Measurements from ENCODE around the gene ZNF654. TPM values are rescaled to one million over a fixed set of nuclear protein-coding genes. Genes with fewer than 3 reads are reported as not detected.
"Not testable (repeated sequence)": the region's sequence is repeated elsewhere in the genome, so short reads cannot be mapped to it uniquely, and the experiment has no call there.

ZNF654 gene
- 29.0 TPM for total RNA-seq

GRCh38 chr3:88058581-88059379 lies at the start of gene ZNF654, which contains the start of gene CGGBP1:
ZNF654 (plus strand) TSS chr3:88059255; CDS start chr3:88059320, 65 bp downstream.
CGGBP1 (minus strand) TSS chr3:88059005; CDS start chr3:88055976, 3,029 bp downstream.
- DNase-seq: peak; percentile 99

- DNase-seq: no peak
Observed at GRCh38 chr3:88010810-88011209, 48.2 kb upstream of the ZNF654 start.

DNA sequence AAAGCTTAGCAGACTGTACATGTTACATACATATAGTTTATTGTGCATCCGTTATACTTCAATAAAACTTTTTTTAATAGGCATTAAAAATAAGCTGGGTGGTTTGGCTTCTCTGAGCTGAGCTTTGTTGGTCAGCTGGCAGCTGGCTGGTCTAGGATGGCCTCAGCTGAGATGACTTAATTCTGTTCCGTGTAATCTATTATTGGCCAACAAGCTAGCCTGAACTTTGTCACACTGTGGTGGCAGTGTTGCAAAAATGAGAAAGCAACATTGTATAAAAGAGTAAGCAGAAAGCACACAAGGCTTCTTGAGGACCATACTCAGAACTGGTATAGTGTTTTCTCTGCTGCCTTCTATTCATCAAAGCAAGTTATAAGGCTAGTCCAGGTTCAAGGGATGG lies 45.5 kb upstream of the ZNF654 start:
- no peak for DNase-seq

DNA sequence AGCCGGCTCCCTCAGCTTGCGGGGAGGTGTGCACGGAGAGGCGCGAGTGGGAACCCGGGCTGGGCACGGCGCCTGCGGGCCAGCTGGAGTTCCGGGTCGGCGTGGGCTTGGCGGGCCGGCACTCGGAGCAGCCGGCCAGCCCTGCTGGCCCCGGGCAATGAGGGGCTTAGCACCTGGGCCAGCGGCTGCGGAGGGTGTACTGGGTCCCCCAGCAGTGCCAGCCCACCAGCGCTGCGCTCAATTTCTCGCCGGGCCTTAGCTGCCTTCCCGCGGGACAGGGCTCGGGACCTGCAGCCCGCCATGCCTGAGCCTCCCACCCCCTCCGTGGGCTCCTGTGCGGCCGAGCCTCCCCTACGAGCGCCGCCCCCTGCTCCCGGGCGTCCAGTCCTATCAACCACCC lies 43.4 kb upstream of the ZNF654 start:
- not testable (repeated sequence) for DNase-seq

DNA sequence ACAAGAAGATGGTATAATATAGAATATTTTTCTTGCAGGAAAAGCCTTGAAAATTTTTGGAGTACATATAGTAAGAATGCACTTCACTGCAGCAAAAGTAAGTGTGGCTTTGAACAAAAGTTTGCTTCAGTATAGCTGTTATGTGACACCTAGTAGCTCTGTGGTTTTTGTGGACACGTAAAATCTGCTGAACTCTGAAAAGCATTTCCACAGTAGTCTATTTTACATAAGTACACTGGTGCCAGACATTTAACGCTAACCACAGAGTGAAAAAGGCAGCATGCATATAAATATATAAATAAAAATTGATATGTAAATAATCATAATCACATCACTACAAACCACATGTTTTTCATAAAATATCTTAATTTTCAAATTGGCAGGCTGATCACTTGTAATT lies 40.0 kb upstream of the ZNF654 start:
- no peak for DNase-seq

DNA sequence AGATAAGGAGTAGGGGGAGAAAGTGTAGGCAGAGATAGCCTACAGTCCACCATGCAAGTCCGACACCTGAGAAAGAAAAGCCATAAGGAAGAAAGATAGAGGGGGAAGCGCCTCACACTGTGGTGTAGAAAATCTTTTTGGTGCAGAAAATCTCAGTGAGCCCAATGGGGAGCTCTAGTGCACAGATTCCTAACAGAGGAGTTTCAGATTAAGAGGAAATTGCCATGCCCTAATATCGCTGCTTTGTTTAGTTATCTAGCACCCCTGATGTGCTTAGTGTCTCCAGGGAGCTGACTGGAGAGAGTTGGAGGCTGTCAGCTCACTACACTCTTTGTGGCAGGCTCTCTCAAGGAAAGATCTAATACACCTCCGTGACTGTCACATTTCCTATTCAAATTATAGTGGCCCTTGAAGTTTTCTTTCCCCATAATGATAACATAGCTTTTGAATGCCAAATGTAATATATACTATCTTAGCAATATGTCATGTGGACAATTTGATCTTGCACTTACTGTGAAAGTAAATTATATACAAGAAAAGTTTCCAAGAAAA lies 34.0 kb upstream of the ZNF654 start:
- no peak for DNase-seq

DNA sequence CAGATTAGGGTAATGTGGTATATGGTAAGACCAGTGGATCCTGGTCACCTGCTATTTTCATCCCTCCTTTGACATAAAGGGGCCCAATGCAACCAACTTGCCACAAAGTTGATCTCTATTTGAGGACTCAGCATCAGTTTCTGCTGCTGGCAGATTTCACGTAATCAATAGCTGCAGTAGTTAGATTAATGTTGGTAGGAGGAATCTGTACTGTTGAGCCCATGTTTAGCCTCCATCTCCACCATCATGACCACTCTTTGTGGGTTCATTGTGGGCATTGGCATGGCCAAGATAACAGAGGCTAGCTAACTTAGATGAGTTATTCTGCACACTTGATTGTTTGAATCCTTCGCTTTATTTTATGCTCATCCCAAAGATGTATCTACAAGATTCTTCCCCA lies 30.2 kb upstream of the ZNF654 start:
- DNase-seq: no peak

- DNase-seq: no peak
Observed at GRCh38 chr3:88030210-88030609, 28.8 kb upstream of the ZNF654 start.

- peak; percentile 27 for DNase-seq
Observed at GRCh38 chr3:88031642-88032077, 27.4 kb upstream of the ZNF654 start.

DNA sequence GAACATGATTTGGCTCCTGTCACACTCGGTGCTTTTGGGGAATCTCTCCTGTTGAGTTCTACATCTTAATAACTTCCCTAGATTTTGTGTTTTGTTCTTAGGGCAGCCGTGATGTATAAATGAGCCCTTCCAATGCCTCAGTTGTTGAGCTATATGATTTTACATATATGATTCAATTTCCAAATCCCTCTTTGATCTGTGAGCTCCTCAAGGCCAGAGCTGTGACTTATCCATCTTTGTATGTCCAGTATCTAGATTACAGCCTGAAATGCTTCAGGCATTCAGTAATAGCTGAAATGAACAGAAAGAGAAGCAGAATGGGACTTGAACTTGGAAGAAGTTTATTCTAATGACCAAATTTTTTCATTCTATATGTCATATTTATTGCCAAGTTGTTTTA lies 26.8 kb upstream of the ZNF654 start:
- no peak for DNase-seq

DNA sequence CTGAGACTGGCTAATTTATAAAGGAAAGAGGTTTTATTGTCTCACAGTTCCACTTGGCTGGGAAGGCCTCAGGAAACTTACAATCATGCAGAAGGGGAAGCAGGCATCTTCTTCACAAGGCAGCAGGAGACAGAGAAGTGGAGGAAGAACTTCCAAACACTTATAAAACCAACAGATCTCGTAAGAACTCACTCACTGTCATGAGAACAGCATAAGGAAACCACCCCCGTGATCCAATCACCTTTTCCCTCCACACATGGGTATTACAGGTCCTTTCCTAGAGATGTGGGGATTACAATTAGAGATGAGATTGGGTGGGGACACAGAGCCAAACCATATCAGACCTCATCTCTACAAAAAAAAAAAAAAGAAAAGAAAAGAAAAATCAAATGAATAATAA lies 26.0 kb upstream of the ZNF654 start:
- no peak for DNase-seq

DNA sequence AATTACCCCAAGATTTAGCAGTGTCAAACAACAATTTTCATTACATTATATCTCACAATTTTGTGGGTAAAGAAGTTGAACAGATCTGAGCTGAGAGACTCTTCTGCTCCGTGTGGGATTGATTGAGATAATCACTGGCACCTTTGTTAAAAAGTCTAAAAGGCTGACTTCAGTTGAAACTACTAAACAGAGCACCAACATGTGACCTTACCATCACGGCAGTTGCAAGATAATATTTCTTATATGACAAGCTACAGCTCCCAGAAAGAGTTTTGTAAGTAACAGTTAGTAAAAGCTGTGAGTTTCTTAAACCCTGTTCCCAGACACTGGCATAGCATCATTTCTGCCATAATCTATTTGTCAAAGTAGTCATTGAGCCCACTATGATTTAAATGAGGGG lies 25.2 kb upstream of the ZNF654 start:
- no peak for DNase-seq

DNA sequence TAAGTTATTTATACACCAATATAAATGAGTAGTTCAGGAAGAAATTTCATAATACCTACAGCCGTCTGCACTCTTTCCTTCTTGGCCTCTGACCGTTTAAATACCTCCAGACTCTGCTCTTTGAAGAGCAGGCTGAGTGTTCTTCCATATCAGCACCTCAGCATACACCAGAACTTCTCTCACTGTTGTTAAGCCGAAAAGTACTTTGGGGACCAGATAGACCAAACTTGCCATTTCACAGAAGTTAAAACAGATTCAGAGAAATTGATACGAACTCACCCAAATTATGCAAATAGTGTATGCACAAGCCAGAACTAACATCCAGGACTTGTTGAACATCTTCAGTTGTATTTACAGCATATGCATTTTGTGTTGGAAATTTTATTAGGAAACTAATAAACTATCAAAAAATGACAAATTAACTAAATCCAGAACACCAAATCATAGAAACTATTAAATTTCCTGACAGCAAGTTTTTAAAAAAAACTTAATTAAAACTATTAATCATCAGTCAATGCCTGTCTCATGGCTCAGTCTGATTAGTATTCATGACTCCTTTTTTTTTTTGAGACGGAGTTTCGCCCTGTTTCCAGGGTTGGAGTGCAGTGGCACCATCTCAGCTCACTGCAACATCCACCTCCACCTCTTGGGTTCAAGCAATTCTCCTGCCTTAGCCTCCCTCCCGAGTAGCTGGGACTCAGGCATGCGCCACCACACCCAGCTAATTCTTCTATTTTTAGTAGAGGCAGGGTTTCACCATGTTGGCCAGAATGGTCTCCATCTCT lies 24.4 kb upstream of the ZNF654 start:
- no peak for DNase-seq

DNA sequence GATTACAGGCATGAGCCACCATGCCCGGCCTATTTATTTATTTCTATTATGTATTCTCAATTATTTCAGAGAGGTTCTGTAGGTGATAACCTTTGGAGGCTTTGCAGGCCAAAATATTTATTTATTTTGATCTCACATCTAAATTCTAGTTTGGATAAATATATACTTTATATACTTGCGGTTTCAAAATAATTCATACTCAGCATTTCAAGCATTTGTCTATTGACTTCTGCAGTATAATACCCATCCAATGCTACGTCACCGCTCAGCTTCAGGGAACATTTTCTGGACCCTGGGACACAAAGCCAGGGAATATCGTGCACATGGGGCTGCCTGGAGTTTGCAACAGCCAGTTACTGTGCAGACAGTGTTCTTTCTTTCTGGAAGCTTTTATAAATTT lies 22.8 kb upstream of the ZNF654 start:
- DNase-seq: no peak

GRCh38 chr3:88038566-88038965 lies 20.5 kb upstream of the ZNF654 start:
- DNase-seq: no peak

GRCh38 chr3:88040529-88040928 lies 18.5 kb upstream of the ZNF654 start:
- no peak for DNase-seq

GRCh38 chr3:88041005-88041404 lies 18.1 kb upstream of the ZNF654 start:
- DNase-seq: no peak

DNA sequence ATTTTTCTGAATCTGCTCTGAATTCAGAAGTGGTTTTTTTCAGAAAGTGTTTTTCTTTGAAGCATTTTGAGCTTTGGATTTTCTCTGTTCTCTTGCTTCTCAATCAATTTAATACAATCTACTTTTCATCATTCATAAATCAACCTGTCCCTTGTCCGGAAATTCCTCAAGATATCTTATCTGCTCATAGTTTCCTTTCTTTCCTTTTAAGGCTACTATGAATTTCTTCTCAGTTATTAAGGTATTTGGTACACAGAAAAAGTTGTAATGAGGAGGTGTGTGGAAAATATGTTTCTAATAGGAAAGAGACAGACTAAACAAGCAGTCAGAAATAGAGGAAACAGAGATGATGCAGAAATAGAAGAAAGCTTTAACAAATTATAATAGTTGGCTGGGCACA lies 14.6 kb upstream of the ZNF654 start:
- DNase-seq: no peak

DNA sequence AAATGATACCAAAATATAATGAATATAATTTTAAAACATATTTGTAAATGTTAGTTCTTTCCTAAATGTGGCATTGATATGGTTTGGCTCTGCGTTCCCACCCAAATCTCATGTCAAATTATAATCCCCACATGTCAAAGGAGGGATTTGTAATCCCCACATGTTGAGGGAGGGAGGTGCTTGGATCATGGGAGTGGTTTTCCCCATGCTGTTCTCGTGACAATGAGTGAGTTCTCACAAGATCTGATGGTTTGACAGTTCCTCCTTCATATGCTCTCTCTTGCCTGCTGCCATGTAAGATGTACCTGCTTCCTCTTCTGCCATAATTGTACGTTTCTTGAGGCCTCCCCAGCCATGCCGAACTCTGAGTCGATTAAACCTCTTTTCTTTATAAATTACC lies 12.3 kb upstream of the ZNF654 start:
- no peak for DNase-seq

- DNase-seq: peak; percentile 58
Observed at GRCh38 chr3:88057630-88058305, 1.3 kb upstream of the ZNF654 start.

- no peak for DNase-seq
Observed at GRCh38 chr3:88058306-88058580, 812 bp upstream of the ZNF654 start.

GRCh38 chr3:88059380-88060170 lies 520 bp downstream of the ZNF654 start:
- peak; percentile 37 for DNase-seq

All from tongue (tissue), 2 donors.